ENCODE measurements around the gene CLEC3A.

The CLEC3A gene

GRCh38 chr16:78002915-78003538 is 19.3 kb upstream of the CLEC3A start:
- DNase-seq (ENCODE audit: low spot score), result peak; percentile 79
- TF ChIP-seq CTCF (IDR thresholded peaks at IDR 0.05; ENCODE audit: extremely low read depth, missing control alignments), result peak; percentile 73

GRCh38 chr16:78004517-78004916 is 17.8 kb upstream of the CLEC3A start:
- TF ChIP-seq CTCF (IDR thresholded peaks at IDR 0.05; ENCODE audit: extremely low read depth, missing control alignments), result no peak
- no peak for DNase-seq (ENCODE audit: low spot score)

DNA sequence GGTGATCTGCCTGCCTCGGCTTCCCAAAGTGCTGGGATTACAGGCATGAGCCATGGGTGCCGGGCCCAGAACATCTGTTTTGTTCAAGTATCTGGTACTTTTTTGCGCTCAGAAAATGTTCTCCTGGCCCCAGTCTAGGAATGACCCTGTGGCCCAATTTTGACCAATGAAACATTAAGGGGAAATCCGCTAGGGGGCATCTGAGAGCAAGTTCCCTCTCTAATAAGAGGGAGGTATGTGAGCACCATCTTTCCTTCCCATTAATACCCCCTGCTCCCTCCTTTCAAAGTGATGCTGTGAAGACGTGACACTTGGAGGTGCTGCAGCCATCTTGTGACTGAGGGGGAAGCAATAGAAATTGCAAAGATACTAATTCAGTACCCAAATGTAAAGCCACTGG is 16.5 kb upstream of the CLEC3A start:
- TF ChIP-seq CTCF (IDR thresholded peaks at IDR 0.05; ENCODE audit: extremely low read depth, missing control alignments), result peak; percentile 7
- peak; percentile 16 for DNase-seq (ENCODE audit: low spot score)

DNA sequence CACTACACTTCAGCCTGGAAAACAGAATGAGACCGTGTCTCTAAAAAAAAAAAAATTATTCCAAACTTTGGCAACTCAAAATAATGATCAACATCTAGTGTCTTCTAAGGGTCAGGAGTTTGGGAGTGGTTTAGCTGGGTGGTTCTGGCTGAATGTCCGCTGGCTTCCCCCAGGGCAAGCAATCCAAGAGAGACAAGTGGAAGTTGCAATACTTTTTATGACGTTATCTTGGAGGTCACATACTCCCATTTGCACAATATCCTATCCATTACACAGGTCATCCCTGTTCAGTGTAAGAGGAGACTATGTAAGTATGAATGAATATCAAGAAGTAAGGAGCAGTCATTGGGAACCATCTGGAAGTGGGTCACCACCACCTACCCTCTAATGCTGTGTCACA is 15.2 kb upstream of the CLEC3A start:
- TF ChIP-seq CTCF (IDR thresholded peaks at IDR 0.05; ENCODE audit: extremely low read depth, missing control alignments), result no peak
- DNase-seq (ENCODE audit: low spot score), result no peak

GRCh38 chr16:78024159-78024558 is 1.8 kb downstream of the CLEC3A start:
- no peak for DNase-seq (ENCODE audit: low spot score)
- TF ChIP-seq CTCF (IDR thresholded peaks at IDR 0.05; ENCODE audit: extremely low read depth, missing control alignments), result no peak

GRCh38 chr16:78025631-78026030 is 3.3 kb downstream of the CLEC3A start:
- DNase-seq (ENCODE audit: low spot score), result no peak
- no peak for TF ChIP-seq CTCF (IDR thresholded peaks at IDR 0.05; ENCODE audit: extremely low read depth, missing control alignments)

DNA sequence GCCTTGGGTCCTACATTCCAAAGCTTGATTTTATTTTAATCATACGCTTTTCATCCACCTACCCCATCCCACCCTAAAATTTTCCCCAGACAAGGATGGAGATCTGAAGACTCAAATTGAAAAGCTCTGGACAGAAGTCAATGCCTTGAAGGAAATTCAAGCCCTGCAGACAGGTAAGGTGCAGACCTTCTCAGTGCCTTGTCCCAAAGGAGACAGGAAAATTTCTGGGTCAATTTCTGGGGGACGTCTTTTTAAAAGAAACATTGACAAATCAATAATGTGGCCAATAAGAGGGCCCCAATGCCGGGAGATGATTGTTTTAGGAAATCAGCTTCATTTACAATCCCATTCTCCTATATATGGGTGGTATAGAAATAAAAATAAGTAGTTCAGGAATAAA is 5.7 kb downstream of the CLEC3A start:
- no peak for DNase-seq (ENCODE audit: low spot score)
- no peak for TF ChIP-seq CTCF (IDR thresholded peaks at IDR 0.05; ENCODE audit: extremely low read depth, missing control alignments)
